PC-3 (cell line): ENCODE data around the gene PLCXD1. TPM values are rescaled to one million over a fixed set of nuclear protein-coding genes. Genes with fewer than 3 reads are reported as not detected.
"Not testable (repeated sequence)": the region's sequence is repeated elsewhere in the genome, so short reads cannot be mapped to it uniquely, and the experiment has no call there.

ENCODE experiments used
- ATAC-seq: fragments of 200-7000 bp; cut with Tn5 transposase; 2 replicates; pipeline ENCODE4 v1.9.1; 2020; ENCODE audit warnings: mild to moderate bottlenecking, moderate library complexity
- BruUV-seq: library from RNA; stranded (reverse); fragments of 400-500 nt; replicated peaks from 2 replicates; lab custom pipeline; 2021; lab: Mats Ljungman, UMichigan
- CTCF ChIA-PET: fragments of 300-600 bp; sonication (Branson Sonifier 250); formaldehyde crosslinking; loops from one replicate; lab custom pipeline; 2022; ENCODE audit warnings: antibody characterized with exemption; lab: Charles Lee
- POLR2A ChIA-PET: fragments of 300-600 bp; sonication (Branson Sonifier 250); formaldehyde crosslinking; loops from one replicate; lab custom pipeline; 2022; ENCODE audit warnings: antibody characterized with exemption; ENCODE audit not compliant: unreplicated experiment; lab: Charles Lee
- DNase-seq: peaks from one replicate; pipeline ENCODE4 v3.0.0-alpha.2; 2015
- H2AFZ ChIP-seq: fragments of 300-600 bp; sonication (generic); 2 replicates; pipeline ENCODE4 v1.6.0; 2016; ENCODE audit warnings: antibody characterized with exemption, low read length
- H3F3A ChIP-seq: fragments of 300-600 bp; sonication (generic); one replicate; pipeline ENCODE4 v1.6.0; 2017; ENCODE audit warnings: antibody characterized with exemption, low read length, control low read depth, mild to moderate bottlenecking; ENCODE audit not compliant: unreplicated experiment
- H3K27ac ChIP-seq: fragments of 300-600 bp; sonication (generic); 2 replicates; pipeline ENCODE4 v1.5.1; 2016; ENCODE audit warnings: mild to moderate bottlenecking, low read length
- H3K27me3 ChIP-seq: fragments of 300-600 bp; sonication (generic); 2 replicates; pipeline ENCODE4 v1.6.1; 2016; ENCODE audit warnings: low read length, mixed read lengths
- H3K36me3 ChIP-seq: fragments of 300-600 bp; sonication (generic); 2 replicates; pipeline ENCODE4 v1.6.1; 2016; ENCODE audit warnings: low read depth, mixed run types, low read length, mixed read lengths
- H3K4me1 ChIP-seq: fragments of 300-600 bp; sonication (generic); 2 replicates; pipeline ENCODE4 v1.5.1; 2016; ENCODE audit warnings: low read length; ENCODE audit not compliant: insufficient read depth
- H3K4me2 ChIP-seq: fragments of 300-600 bp; sonication (generic); 2 replicates; pipeline ENCODE4 v1.6.0; 2016; ENCODE audit warnings: low read length
- H3K4me3 ChIP-seq: fragments of 300-600 bp; sonication (generic); 2 replicates; pipeline ENCODE4 v1.5.1; 2016; ENCODE audit warnings: mild to moderate bottlenecking, low read length, mixed read lengths
- H3K79me2 ChIP-seq: fragments of 300-600 bp; sonication (generic); 2 replicates; pipeline ENCODE4 v1.6.1; 2017; ENCODE audit warnings: low read length, mixed read lengths
- H3K9ac ChIP-seq: fragments of 300-600 bp; sonication (generic); 2 replicates; pipeline ENCODE4 v1.6.0; 2016; ENCODE audit warnings: mild to moderate bottlenecking, low read length
- H3K9me2 ChIP-seq: fragments of 300-600 bp; sonication (generic); replicated peaks from 2 replicates; pipeline ENCODE4 v1.6.1; 2016; ENCODE audit warnings: mixed run types, low read length, mixed read lengths
- H3K9me3 ChIP-seq: fragments of 300-600 bp; sonication (generic); 2 replicates; pipeline ENCODE4 v1.6.1; 2016; ENCODE audit warnings: low read length, mixed read lengths
- H4K20me1 ChIP-seq: fragments of 300-600 bp; sonication (generic); 2 replicates; pipeline ENCODE4 v1.6.1; 2016; ENCODE audit warnings: low read length, mixed read lengths
- EZH2 ChIP-seq: fragments of 300-600 bp; sonication (generic); IDR thresholded peaks from one replicate; pipeline ENCODE4 v1.6.1; 2017; ENCODE audit warnings: antibody characterized with exemption, mild to moderate bottlenecking, low read length; ENCODE audit not compliant: unreplicated experiment
- EZH2phosphoT487 ChIP-seq: fragments of 300-600 bp; sonication (generic); IDR thresholded peaks from 2 replicates; pipeline ENCODE4 v1.6.1; 2018; ENCODE audit warnings: mild to moderate bottlenecking, antibody characterized with exemption, low read length, borderline replicate concordance
- intact Hi-C: fragments of 100-400 bp; cut with micrococcal nuclease; formaldehyde crosslinking; loops from 2 replicates; pipeline ENCODE4 v1.9.0; 2023
- total RNA-seq: library from RNA; depleted of rRNA; stranded (reverse); fragments of >200 nt; gene quantifications from 2 replicates; pipeline ENCODE4 v1.2.3, GENCODE V29; 2014
- TF ChIP-seq, protein P1 (sequence below): fragments of 300-600 bp; sonication (generic); conservative IDR thresholded peaks from 2 replicates; pipeline ENCODE4 v1.5.1; 2017; ENCODE audit warnings: antibody characterized with exemption, low read depth, mild to moderate bottlenecking, low read length

The PLCXD1 gene
- total RNA-seq, 1 experiment from 2014 or later = 25.7 TPM

DNA sequence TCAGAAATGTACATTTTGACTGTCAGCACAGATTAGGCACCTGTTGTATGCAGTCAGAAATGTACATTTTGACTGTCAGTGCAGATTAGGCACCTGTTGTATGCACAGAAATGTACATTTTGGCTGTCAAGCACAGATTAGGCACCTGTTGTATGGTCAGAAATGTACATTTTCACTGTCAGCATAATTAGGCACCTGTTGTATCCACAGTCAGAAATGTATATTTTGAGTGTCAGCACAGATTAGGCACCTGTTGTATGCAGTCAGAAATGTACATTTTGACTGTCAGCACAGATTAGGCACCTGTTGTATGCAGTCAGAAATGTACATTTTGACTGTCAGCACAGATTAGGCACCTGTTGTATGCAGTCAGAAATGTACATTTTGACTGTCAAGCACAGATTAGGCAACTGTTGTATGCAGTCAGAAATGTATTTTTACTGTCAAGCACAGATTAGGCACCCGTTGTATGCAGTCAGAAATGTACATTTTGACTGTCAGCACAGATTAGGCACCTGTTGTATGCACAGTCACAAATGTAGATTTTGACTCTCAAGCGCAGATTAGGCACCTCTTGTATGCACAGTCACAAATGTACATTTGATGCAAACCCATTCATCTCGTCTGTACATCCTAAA is 25.6 kb downstream of the PLCXD1 start:
- H3K9ac ChIP-seq = not testable (repeated sequence)
- H3K36me3 ChIP-seq = peaks cover 10% of the 10 kb centered on the region; the same call in 1 of the 2 replicates

DNA sequence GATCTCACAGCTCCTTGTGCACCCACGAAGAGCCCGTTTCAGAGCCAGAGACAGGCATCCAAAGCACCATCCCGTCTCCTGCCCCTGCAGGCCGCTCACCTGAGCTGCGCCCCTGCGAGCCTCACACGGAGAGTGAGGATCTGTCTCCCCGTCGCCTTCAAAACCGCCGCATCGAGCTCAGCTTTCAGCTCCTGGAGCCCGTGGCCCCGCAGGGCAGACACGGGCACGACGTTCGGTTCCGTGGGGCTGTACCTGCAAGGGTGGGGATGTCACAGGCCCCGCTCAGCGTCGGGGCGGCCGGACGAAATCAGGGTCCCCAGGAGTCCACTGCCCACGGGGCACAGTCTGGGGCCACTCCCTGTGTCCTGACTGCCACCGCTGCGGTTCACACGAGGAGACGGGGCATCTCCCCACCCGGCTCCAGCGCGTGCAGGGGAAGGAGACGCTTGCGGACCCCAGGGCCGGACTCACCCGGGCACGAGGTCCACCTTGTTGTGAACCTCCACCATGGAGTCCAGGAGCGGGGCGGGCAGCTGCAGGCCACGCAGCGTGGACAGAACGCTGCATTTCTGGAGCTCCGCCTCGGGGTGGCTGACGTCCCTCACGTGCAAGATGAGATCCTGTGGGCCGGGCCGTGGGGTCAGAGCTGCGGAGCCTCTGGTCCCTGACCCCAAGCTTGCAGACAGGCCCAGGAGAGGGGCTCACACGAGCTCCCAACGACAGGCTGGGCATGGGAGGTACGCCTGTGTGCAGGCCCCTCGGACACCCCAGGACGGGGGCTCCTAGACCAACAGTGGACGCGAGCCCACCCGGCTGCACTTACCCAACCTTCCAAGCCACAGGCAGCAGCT is 26.3 kb downstream of the PLCXD1 start:
- Histone ChIP-seq H3K27me3 (no peaks in the 10 kb centered on the region), H3K27ac (no peak overlapping the region), H3K9me3 (no peaks in the 10 kb centered on the region), H3K4me1 (no peaks in the 10 kb centered on the region), H4K20me1 (no peaks in the 10 kb centered on the region), H2AFZ (no peak overlapping the region), H3K36me3 (peaks cover 10% of the 10 kb centered on the region; the same call in 1 of the 2 replicates), H3K9ac (no peak overlapping the region), H3K9me2 (no peaks in the 10 kb centered on the region), H3F3A (no peaks in the 10 kb centered on the region), H3K79me2 (no peaks in the 10 kb centered on the region), H3K4me2 (no peak overlapping the region), H3K4me3 (no peak overlapping the region)
- no peak for TF ChIP-seq EZH2phosphoT487
- TF ChIP-seq, protein P1, sequence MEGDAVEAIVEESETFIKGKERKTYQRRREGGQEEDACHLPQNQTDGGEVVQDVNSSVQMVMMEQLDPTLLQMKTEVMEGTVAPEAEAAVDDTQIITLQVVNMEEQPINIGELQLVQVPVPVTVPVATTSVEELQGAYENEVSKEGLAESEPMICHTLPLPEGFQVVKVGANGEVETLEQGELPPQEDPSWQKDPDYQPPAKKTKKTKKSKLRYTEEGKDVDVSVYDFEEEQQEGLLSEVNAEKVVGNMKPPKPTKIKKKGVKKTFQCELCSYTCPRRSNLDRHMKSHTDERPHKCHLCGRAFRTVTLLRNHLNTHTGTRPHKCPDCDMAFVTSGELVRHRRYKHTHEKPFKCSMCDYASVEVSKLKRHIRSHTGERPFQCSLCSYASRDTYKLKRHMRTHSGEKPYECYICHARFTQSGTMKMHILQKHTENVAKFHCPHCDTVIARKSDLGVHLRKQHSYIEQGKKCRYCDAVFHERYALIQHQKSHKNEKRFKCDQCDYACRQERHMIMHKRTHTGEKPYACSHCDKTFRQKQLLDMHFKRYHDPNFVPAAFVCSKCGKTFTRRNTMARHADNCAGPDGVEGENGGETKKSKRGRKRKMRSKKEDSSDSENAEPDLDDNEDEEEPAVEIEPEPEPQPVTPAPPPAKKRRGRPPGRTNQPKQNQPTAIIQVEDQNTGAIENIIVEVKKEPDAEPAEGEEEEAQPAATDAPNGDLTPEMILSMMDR = no peak
- TF ChIP-seq EZH2 = no peak
- DNase-seq = no peak
- no peak for ATAC-seq
- ChIA-PET POLR2A (no interaction called here), CTCF (no interaction called here)
- BruUV-seq = no TSS peak
- intact Hi-C loops = no loop called here

More for the DNA sequence above, 25.6 kb downstream of the PLCXD1 start:
- H4K20me1 ChIP-seq, H3F3A ChIP-seq, H3K9me3 ChIP-seq, H2AFZ ChIP-seq, H3K4me3 ChIP-seq, DNase-seq, H3K79me2 ChIP-seq, H3K9me2 ChIP-seq, POLR2A ChIA-PET, ATAC-seq, intact Hi-C loops, H3K27ac ChIP-seq, H3K4me1 ChIP-seq, BruUV-seq, H3K27me3 ChIP-seq, H3K4me2 ChIP-seq, CTCF ChIA-PET: not testable (repeated sequence)

- POLR2A ChIA-PET = no interaction called here
- CTCF ChIA-PET = no interaction called here
- peaks cover 10% of the 10 kb centered on the region; the same call in 1 of the 2 replicates for H3K36me3 ChIP-seq
Observed at GRCh38 chrX:308821-309520, 27.8 kb downstream of the PLCXD1 start.

More at GRCh38 chrX:308821-309520, 27.8 kb downstream of the PLCXD1 start:
- H3K9ac ChIP-seq = no peak overlapping the region
- H3F3A ChIP-seq = no peaks in the 10 kb centered on the region
- H3K9me3 ChIP-seq = no peaks in the 10 kb centered on the region
- no peaks in the 10 kb centered on the region for H4K20me1 ChIP-seq
- TF ChIP-seq, protein P1 = no peak
- TF ChIP-seq EZH2 (no peak), EZH2phosphoT487 (no peak)
- intact Hi-C loops = no loop called here
- no peaks in the 10 kb centered on the region for H3K4me1 ChIP-seq
- no peaks in the 10 kb centered on the region for H3K9me2 ChIP-seq
- H3K27me3 ChIP-seq = no peaks in the 10 kb centered on the region
- ATAC-seq (no peak), DNase-seq (no peak)
- H2AFZ ChIP-seq = no peak overlapping the region
- no peaks in the 10 kb centered on the region for H3K79me2 ChIP-seq
- no peak overlapping the region for H3K27ac ChIP-seq
- no peak overlapping the region for H3K4me2 ChIP-seq
- H3K4me3 ChIP-seq = no peak overlapping the region
- no TSS peak for BruUV-seq
